PC-3 (cell line): Measurements from ENCODE around the gene CUL2.

Experiments used
- CTCF ChIP-seq: fragments of 300-600 bp; sonication (generic); conservative IDR thresholded peaks from 2 replicates; pipeline ENCODE4 v1.5.1; 2017; ENCODE audit warnings: antibody characterized with exemption, low read depth, mild to moderate bottlenecking, low read length
- EZH2 ChIP-seq: fragments of 300-600 bp; sonication (generic); IDR thresholded peaks from one replicate; pipeline ENCODE4 v1.6.1; 2017; ENCODE audit warnings: antibody characterized with exemption, mild to moderate bottlenecking, low read length; ENCODE audit not compliant: unreplicated experiment
- EZH2phosphoT487 ChIP-seq: fragments of 300-600 bp; sonication (generic); IDR thresholded peaks from 2 replicates; pipeline ENCODE4 v1.6.1; 2018; ENCODE audit warnings: mild to moderate bottlenecking, antibody characterized with exemption, low read length, borderline replicate concordance

GRCh38 chr10:34964166-34964800, 125.9 kb downstream of the CUL2 start:
- TF ChIP-seq EZH2phosphoT487 (no peak), CTCF (no peak), EZH2 (no peak)
